ENCODE measurements around the gene PPP1R12B.
A peak's percentile ranks its signal among the peaks of the same experiment; 100 is the strongest.
"Not testable (repeated sequence)": the region's sequence is repeated elsewhere in the genome, so short reads cannot be mapped to it uniquely, and the experiment has no call there.

PPP1R12B gene

GRCh38 chr1:202489101-202489500 lies 140.6 kb downstream of the PPP1R12B start:
- DNase-seq, result peak; percentile 84

DNA sequence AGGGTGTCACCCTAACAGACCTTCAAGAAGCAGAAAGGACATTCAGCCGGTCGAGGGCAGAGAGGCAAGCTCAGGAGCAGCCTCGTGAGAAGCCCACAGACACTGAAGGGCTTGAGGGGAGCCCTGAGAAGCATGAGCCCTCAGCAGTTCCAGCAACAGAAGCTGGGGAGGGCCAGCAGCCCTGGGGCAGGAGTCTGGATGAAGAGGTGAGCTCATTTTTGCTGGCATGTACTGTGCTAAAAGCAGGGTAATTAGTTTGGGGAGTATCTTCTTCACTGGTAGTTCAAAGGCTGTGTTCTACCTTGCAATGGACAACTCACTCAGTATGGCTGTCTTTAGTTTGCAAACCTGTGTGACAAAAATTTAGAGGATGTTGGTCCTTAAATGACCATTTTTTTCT lies 144.6 kb downstream of the PPP1R12B start:
- not testable (repeated sequence) for DNase-seq

DNA sequence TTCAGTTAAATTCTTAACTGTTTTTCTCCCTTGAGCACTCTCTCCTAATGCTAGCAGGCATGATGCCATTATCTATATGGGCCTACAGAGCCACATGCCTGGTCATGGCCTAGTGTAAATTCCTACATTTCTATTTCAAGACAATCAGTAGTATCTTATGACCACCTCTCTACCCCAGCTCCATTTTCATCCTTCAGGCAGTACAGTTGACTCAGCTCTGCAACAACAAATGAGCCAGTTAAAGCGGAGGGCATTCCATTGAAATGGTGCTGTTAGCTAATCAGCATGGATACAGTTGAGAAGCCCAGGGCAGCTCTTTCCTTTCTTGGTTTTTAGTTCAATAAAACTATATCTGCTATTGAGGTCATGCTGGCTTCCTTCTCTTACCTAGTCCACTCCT lies 150.0 kb downstream of the PPP1R12B start:
- DNase-seq, result no peak

DNA sequence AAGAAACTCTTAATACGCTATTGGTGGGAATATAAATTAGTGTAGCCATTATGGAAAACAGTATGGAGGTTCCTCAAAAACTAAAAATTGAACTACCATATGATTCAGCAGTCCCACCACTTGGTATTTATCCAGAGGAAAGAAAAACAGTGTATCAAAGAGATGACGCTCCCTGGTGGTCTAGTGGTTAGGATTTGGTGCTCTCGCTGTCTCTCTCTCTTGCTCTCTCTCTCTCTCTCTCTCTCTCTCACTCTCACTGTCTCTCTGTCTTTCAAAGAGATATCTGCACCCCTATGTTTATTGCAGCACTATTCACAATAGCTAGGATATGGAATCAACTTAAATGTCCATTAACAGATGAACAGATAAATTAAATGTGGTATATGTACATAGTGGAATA lies 151.5 kb downstream of the PPP1R12B start:
- DNase-seq, result not testable (repeated sequence)

DNA sequence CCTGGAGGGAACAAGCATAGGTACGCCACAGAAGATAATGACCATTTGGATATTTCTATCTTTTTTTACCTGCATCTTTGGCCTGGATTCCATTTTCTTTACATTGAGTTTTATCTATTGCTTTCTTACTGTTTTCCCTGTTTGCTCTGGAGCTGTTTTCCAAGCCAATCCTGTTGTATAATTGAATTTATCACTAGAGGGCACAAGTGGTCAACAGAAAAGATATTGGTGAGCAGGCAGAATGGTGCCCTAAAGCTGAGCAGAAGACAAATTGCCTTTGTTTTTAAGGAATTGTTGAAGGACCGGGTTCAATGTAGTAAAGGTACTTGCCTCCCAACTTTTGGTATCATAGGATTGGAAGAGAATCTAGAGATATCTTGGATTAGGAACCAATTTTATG lies 152.8 kb downstream of the PPP1R12B start:
- DNase-seq, result peak; percentile 43

DNA sequence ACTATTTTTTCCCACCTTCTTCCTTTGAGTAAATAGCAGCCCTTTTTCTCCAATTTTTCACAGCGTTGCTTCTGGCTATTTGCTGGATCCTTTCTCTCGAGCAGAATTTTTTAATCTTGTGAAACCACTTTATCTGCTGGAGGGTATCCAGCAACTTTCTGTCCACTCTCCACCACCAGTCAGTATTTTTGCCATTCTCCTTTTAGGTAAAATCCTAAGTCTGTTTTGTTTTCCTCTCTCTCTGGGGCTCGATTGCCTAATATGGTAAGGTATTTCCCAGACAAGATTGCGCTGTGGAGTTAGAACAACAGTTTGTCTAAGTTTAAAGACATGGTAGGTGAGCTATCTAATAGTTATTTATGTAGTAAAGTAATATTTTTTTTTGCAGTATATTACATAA lies 156.9 kb downstream of the PPP1R12B start:
- DNase-seq, result peak; percentile 81

DNA sequence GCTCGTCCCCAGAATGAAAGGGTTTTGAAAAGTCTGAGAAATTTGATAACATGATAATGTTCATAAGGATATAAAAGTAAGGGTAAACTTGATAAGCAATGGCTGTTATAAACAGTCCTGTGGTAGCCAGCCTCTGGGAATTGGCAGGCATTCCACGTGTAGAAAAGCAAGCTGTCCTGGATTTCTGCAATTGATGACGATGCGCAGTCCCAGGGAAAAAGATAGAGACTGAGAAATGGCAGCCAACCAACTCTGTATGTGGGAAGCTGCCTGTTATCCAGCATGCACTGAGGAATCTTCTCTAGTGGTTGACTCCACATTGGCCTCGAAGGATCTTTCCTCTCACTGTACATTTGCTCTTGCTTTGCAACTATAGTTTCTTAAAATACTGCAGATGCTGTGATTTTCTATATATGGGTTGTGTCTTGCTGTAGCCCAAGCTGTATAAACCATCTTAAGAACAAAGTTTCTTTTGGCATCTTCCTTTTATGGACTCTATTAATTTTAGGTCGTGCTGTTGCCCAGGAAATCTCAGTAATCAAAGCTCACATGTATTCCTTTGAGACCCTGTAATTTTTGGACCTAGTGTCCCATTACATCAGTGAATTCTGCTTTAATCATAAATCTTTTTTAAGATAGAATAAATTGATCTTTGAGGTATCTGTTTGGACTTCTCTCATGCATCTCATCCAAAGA lies 157.5 kb downstream of the PPP1R12B start:
- DNase-seq, result peak; percentile 74

- DNase-seq, result not testable (repeated sequence)
Measured at GRCh38 chr1:202508863-202509262, 160.4 kb downstream of the PPP1R12B start.

DNA sequence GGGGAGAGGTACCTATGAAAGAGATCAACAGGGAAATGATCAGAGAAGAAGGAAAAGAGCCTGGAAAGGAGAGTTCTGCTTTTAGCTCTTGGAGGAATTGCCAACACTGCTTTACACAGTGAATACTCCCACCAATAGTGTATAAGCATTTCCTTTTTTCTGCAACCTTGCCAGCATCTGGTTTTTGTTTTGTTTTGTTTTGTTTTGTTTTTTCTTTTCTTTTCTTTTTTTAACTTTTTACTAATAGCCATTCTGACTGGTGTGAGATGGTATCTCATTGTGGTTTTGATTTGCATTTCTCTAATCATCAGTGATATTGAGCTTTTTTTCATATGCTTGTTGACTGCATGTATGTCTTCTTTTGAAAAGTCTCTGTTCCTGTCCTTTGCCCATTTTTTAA lies 165.4 kb downstream of the PPP1R12B start:
- DNase-seq, result not testable (repeated sequence)

DNA sequence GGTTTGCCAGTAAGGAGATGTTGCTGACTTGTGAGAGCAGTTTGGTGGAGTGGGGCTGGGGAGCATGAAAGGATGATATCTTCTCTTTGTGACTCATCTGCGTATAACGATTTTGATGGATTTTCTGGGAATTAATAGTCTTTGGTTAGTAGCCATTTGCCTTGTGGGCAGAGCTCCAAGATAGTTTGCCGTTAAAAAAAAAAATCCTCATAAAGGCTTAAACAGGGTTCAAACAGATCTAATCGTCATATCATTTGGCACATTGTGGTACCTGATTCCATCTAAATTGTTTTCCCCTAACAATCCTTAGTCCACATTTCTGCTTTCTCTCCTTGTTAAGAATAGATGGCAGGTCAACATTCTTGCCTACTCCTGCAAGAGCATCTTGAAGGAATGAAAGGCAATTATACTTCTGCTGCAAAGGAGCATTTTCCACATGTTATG lies 168.0 kb downstream of the PPP1R12B start:
- peak; percentile 34 for DNase-seq

GRCh38 chr1:202517146-202517545 lies 168.6 kb downstream of the PPP1R12B start:
- not testable (repeated sequence) for DNase-seq

GRCh38 chr1:202518180-202518579 lies 169.7 kb downstream of the PPP1R12B start:
- not testable (repeated sequence) for DNase-seq

GRCh38 chr1:202518905-202519304 lies 170.4 kb downstream of the PPP1R12B start:
- DNase-seq, result not testable (repeated sequence)

- peak; percentile 13 for DNase-seq
Measured at GRCh38 chr1:202520129-202520856, 171.8 kb downstream of the PPP1R12B start.

GRCh38 chr1:202520857-202521216 lies 172.3 kb downstream of the PPP1R12B start:
- not testable (repeated sequence) for DNase-seq

- DNase-seq, result not testable (repeated sequence)
Measured at GRCh38 chr1:202521484-202521883, 173.0 kb downstream of the PPP1R12B start.

- no peak for DNase-seq
Measured at GRCh38 chr1:202521886-202522285, 173.4 kb downstream of the PPP1R12B start.

- DNase-seq, result not testable (repeated sequence)
Measured at GRCh38 chr1:202526056-202526455, 177.6 kb downstream of the PPP1R12B start.

DNA sequence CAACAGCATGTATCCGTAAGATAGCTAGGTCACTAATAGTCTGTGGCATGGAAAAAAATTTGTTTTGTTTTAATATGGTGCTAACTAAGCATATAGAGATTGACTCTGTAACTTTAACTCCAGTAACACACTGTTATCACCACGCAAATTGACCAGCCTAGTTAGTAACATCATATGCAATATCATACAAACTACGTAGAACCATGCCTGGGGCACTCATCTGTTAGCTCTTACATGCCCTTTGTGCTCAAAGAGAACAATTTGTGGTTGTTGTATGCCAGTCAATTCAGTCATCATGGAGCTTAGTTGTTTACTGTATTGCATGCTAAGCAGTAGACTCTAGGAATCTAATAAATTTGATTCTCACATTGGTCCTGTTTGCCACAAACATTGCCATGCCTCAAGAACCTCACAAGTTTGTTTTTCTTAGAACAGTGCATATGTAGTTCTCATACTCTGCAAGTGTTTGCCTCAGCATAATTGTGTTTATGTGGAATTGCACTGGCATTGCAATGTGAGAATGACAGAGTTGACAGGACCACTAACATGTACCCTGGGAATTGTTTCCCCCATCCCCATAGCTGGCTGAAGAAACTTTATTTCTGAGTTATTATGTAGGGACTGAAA lies 179.7 kb downstream of the PPP1R12B start:
- DNase-seq, result not testable (repeated sequence)

DNA sequence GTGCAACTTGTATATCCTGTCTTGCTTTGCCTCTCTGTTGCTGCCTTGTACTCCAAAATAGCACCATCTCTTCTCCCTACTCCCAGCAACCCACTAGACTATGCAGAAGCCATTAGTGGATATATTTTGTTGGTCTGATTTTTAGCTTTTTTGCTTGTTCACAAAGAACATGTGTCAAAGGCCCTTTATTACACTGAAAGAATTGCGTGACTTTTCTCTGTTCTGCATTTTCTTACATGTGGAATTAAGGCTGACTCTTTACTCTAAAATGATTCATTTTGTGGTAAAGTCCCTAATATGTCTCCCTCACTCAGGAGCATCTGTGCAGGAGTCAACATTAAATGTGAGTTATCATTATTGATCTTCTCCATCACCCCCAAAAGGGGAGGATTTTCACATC lies 182.2 kb downstream of the PPP1R12B start:
- peak; percentile 31 for DNase-seq

DNA sequence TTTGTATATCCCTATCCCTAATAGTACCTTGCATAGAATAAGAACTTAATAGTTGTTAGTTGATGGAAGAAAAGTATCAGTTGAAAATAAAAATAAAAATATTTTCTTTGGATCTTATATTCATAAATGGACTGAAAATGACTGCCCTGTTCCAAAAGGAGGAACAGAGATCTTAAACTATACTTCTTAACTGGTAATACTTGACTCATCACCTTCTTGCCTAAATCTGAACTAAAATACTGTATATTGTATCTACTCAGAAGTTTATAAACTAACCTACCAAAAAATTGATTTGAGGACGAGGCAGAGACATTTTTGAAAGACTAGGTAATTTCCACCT lies 182.9 kb downstream of the PPP1R12B start:
- DNase-seq, result no peak

GRCh38 chr1:202531812-202532616 lies 183.5 kb downstream of the PPP1R12B start:
- peak; percentile 33 for DNase-seq

DNA sequence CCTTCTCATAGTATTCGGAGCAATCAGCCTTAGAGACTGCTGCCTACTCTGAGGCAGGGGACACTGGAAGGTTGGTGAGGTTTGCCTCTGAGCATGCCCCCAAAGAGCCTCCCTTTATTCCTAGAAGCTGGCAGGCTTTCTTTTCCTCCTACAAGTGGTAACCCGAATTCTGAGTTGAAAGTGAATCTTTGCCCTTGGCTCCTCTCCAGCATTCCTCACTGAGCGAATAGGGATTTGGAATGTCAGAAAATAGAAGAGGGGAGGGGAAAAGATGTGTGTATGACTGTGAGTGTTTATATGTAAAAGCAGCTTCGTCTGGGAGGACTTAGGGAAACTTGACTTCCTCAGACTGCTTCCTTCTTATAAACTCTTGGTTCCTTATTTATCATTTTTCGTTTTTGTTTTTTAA lies 190.7 kb downstream of the PPP1R12B start:
- DNase-seq, result peak; percentile 86
